ENCODE results near the gene RMI2.

Gene RMI2

DNA sequence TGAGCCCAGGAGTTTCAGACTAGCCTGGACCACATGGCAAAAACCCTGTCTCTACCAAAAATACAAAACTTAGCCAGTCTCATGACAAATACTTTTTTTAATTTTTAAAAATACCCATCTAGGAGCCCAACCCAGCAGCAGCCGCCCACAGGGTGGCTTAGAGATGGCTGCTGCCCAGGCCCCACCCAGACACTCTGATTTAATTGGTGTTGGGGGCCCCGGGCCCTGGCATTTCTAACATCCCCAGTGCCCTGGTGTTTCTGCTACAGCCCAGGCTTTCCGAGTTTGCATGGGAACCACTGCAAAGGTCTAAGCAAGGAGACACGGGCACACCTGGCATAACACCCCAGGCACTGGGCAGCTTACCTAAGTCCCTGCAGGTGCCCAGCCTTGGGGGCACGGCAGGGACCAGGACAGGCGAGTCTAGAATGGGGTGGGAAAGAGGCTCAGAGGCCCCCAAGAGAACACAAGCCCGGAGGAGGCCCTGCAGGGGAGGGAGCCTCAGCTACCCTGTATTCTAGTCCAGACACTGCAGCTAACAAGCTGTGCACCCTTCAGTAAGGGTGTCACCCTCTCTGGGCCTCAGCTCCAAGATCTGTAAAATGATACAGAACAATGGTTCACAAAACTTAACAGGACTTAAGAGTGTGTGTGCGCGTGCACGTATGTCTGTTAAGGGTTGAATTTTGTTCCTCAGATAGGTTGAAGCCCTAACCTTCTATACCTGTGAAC lies 48.8 kb downstream of the RMI2 start:
- no peak for DNase-seq (ENCODE audit: low spot score in 2 of 2)
- in situ Hi-C loops (cut with MboI; ENCODE audit: low sequenced_read_pairs), result loop anchor here (10.0 to 25.0 kb wide), 2 partner anchors 251 to 668 kb away; no protein-coding TSS in a partner anchor
- no peaks in the 10 kb centered on the region for H3K27me3 ChIP-seq (ENCODE audit: low read depth)
- H3K4me3 ChIP-seq, result no peak overlapping the region
- H3K4me1 ChIP-seq, result peaks cover 2% of the 10 kb centered on the region; the same call in 1 of the 2 replicates
- no peaks in the 10 kb centered on the region for H3K9me3 ChIP-seq
- H3K36me3 ChIP-seq (replicated peaks), result no peaks in the 10 kb centered on the region

DNA sequence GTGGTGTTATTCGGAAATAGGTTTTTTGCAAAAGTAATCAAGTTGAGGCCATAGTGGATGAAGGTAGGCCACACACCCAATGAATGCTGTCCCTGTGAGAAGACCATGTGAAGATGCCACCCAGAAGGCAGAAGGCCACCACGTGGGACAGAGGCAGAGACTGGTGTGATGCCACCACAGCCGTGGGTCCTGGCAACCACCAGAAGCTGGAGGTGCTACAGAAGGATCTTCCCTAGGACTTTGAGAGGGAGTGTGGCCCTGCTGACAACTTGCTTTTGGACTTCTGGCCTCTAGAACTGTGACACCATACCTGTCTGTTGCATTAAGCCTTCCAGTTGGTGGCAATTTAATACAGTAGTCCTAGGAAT lies 49.3 kb downstream of the RMI2 start:
- no peaks in the 10 kb centered on the region for H3K9me3 ChIP-seq
- H3K27me3 ChIP-seq (ENCODE audit: low read depth), result no peaks in the 10 kb centered on the region
- in situ Hi-C loops (cut with MboI; ENCODE audit: low sequenced_read_pairs), result loop anchor here (10.0 to 25.0 kb wide), 2 partner anchors 250 to 668 kb away; no protein-coding TSS in a partner anchor
- no peaks in the 10 kb centered on the region for H3K36me3 ChIP-seq (replicated peaks)
- no peak overlapping the region for H3K4me3 ChIP-seq
- DNase-seq (ENCODE audit: low spot score in 2 of 2), result no peak
- peaks cover 2% of the 10 kb centered on the region; the same call in 1 of the 2 replicates for H3K4me1 ChIP-seq

DNA sequence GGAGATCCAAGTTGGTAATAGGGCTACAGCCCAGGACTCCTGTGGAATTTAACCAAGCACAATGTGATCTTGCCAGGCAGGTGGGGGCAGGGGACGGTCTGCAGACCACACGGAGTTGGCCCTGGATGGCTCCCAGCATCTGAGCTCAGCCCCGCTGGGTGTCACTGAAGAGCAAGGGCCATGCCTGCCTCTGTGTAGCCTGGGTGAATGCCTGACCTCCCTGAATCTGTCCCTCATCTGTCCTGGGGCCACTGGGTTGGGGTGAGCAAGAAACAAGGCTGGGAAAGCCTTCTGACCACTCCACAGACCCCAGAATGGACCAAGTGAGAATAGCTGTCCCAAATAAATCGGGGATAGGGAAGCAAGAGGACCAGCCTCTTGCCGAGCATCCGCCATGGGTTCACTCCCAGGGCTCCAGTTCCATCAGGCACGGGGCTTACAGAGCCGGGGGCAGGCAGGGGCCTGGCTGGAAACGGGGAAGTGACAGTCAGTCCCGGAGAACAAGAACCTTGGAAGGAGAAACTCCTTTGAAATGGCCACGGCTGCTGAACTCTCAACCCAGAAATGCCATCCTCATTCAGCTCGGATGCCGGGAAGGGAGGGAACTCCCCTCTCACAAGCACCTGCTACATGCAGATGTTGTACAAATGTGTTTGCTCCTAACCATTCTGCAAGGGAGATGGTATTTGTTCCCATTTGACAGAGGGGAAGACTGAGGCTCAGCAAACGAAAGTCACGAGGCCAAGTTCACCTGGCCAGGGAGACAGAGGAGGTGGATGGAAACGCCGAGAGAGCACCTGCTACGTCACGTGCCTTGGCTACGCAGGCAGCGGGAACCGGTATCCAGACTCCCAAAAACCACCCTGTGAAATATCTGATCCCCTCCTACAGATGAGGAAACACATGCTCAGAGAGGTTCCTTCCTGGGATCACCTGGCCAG lies 50.0 kb downstream of the RMI2 start:
- no peaks in the 10 kb centered on the region for H3K27me3 ChIP-seq (ENCODE audit: low read depth)
- in situ Hi-C loops (cut with MboI; ENCODE audit: low sequenced_read_pairs), result loop anchor here (5.0 to 25.0 kb wide), 3 partner anchors 250 to 667 kb away; no protein-coding TSS in a partner anchor
- DNase-seq (ENCODE audit: low spot score in 2 of 2), result no peak

DNA sequence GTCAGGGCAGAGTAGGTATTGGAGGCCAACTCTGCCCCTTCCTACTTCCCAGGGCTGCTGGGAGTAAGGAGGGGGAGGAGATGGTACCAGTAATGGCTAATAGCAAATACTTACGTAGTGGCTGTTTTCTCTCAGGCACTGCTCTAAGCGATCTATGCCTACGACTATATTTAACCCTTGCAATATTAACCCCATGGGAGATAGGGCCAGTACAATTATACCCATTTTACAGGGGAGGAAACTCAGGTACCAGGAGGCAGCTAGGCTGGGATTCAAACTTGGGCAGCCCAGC lies 50.6 kb downstream of the RMI2 start:
- DNase-seq (ENCODE audit: low spot score in 2 of 2), result no peak
- Histone ChIP-seq H3K36me3 (replicated peaks) (no peaks in the 10 kb centered on the region), H3K4me3 (no peak overlapping the region), H3K4me1 (peaks cover 2% of the 10 kb centered on the region; the same call in 1 of the 2 replicates), H3K27me3 (ENCODE audit: low read depth) (no peaks in the 10 kb centered on the region), H3K9me3 (no peaks in the 10 kb centered on the region)
- in situ Hi-C loops (cut with MboI; ENCODE audit: low sequenced_read_pairs), result loop anchor here (5.0 to 25.0 kb wide), 3 partner anchors 249 to 666 kb away; no protein-coding TSS in a partner anchor

More for the DNA sequence above, 50.0 kb downstream of the RMI2 start:
- H3K4me1 ChIP-seq, result peaks cover 2% of the 10 kb centered on the region; the same call in 1 of the 2 replicates
- H3K9me3 ChIP-seq, result no peaks in the 10 kb centered on the region
- no peaks in the 10 kb centered on the region for H3K36me3 ChIP-seq (replicated peaks)
- no peak overlapping the region for H3K4me3 ChIP-seq

DNA sequence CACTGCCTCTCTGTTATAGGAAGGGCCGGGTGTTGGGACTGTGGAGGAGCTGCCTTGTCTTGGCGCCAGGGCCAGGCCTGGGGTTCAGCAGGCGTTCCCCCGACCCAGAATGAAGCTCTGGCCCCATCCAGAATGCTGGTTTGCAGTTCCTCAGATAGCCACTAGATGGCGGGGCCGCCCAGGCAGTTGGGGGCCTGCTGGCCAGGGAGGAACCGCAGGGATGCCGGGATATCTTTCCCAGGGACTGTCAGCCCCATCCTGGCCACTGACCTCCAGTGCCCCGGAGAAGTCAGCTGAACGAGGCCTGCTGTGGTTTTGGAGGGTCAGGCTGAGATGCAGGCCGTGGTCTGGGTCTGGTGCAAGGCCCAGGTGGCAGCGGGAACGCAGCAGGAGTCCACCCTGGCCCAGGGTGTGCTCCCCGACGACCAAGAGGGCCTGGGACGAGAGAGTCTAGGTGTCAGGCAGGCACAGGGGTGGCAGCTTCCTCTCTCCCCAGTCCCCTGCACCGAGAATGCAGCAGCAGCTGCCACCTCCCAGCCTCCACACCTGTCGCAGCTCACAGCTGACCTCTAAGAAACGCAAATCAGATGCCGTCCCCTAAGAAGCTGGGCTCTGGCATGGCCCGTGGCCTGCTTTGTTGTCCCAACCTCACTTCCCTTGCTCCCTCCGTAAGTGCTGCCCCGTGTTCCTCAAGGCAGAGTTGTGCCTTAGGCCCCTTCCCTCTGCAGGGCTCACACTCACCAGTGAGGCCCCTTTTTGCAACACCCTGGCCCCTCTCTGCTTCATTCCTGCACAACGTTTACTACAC lies 51.2 kb downstream of the RMI2 start:
- no peaks in the 10 kb centered on the region for H3K9me3 ChIP-seq

DNA sequence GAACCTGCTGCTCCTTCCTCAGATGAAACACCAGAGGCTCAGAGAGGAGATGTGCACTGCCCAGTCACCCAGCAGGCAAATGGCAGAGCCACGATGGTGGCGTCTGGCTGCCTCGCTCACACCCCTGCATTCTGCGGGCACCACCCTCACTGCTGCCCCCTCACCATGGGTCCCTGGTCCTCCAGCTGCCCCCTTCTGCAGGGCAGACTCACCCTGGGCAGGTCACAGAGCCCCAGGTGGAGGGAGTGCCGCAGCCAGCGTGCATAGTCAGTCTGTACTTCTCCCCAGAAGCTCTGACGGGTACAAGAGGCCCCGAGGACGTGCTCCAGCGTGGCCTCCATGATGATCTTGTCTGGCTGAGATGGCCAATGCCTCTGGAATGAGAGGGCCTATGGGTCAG lies 52.9 kb downstream of the RMI2 start:
- Histone ChIP-seq H3K4me3 (no peak overlapping the region), H3K9me3 (no peaks in the 10 kb centered on the region), H3K4me1 (no peaks in the 10 kb centered on the region), H3K36me3 (replicated peaks) (no peaks in the 10 kb centered on the region), H3K27me3 (ENCODE audit: low read depth) (no peaks in the 10 kb centered on the region)
- in situ Hi-C loops (cut with MboI; ENCODE audit: low sequenced_read_pairs), result loop anchor here (5.0 to 25.0 kb wide), 3 partner anchors 247 to 664 kb away; no protein-coding TSS in a partner anchor
- no peak for DNase-seq (ENCODE audit: low spot score in 2 of 2)

More for the DNA sequence above, 51.2 kb downstream of the RMI2 start:
- H3K4me1 ChIP-seq, result no peaks in the 10 kb centered on the region
- peak; percentile 71 to 89 for DNase-seq (ENCODE audit: low spot score in 2 of 2)
- in situ Hi-C loops (cut with MboI; ENCODE audit: low sequenced_read_pairs), result loop anchor here (5.0 to 25.0 kb wide), 3 partner anchors 248 to 666 kb away; no protein-coding TSS in a partner anchor
- H3K4me3 ChIP-seq, result no peak overlapping the region
- H3K36me3 ChIP-seq (replicated peaks), result no peaks in the 10 kb centered on the region
- H3K27me3 ChIP-seq (ENCODE audit: low read depth), result no peaks in the 10 kb centered on the region

DNA sequence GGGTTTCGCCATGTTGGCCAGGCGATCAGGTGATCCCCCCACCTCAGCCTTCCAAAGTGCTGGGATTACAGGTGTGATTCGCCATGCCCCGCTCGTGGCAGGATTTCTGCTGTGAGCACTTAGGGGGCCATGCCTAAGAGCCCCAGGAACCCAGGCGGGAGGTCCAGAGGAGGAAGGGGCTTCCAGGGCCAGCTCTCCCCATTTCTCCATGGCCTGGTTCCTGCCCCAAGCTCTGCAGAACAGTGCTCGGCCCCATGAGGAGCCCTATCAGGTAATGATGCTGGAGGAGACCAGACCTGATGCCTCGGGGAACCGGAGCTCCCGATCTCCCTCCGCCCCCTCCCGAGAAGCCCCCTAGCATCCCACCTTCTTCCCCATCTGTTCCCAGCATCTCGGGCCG lies 53.6 kb downstream of the RMI2 start:
- H3K36me3 ChIP-seq (replicated peaks), result no peaks in the 10 kb centered on the region
- no peaks in the 10 kb centered on the region for H3K9me3 ChIP-seq
- no peaks in the 10 kb centered on the region for H3K27me3 ChIP-seq (ENCODE audit: low read depth)
- in situ Hi-C loops (cut with MboI; ENCODE audit: low sequenced_read_pairs), result loop anchor here (5.0 to 25.0 kb wide), 3 partner anchors 246 to 663 kb away; no protein-coding TSS in a partner anchor
- H3K4me1 ChIP-seq, result no peaks in the 10 kb centered on the region
- H3K4me3 ChIP-seq, result no peak overlapping the region
- no peak for DNase-seq (ENCODE audit: low spot score in 2 of 2)

DNA sequence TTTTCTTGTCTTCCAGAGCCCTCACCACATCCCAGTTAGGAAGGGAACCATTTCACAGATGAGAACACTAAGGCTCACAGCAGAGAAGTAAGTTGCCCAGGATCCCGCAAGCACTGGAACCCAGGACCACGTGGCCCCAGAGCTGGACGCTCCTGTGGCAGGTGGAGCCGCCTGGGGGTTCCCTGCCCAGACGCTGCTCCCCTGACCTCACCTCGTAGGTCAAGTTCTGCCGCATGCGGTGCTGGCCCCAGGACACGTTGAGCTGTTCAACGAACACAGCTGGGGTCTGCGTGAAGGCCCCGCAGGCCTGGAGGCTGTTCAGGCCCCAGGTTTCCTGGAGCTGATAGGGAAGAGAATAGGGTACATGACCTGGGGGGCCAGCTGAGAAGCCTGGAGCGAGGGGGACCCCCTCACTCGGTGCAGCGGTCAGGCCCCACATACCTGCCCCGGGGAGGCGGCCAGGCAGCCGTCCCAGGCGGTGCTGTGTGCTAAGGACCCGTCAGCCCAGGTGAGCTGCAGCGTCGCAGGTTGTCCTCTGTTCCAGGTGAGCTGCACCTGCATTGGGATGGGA lies 54.1 kb downstream of the RMI2 start:
- no peak for DNase-seq (ENCODE audit: low spot score in 2 of 2)
- no peak overlapping the region for H3K4me3 ChIP-seq
- no peaks in the 10 kb centered on the region for H3K36me3 ChIP-seq (replicated peaks)
- in situ Hi-C loops (cut with MboI; ENCODE audit: low sequenced_read_pairs), result loop anchor here (5.0 to 25.0 kb wide), 3 partner anchors 245 to 663 kb away; no protein-coding TSS in a partner anchor
- H3K4me1 ChIP-seq, result no peaks in the 10 kb centered on the region
- no peaks in the 10 kb centered on the region for H3K27me3 ChIP-seq (ENCODE audit: low read depth)
- no peaks in the 10 kb centered on the region for H3K9me3 ChIP-seq

DNA sequence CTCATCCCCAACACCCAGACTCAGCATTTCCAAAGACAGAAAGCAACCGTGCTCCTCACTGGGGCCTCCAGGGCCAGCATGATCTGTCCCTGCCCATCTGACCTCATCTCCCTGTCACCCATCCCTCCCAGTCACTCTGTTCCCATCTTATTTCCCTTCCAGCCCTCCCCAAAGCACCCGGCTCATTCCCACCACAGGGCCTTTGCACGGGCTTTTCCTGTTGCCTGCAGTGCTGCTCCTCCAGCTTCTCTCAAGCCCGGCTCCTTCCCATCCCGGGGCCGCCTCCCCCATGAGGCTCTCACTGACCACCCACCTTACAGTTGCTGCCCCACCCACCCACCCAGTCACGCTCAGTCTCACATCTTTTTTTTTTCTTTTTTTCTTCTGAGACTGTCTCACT lies 54.8 kb downstream of the RMI2 start:
- DNase-seq (ENCODE audit: low spot score in 2 of 2), result no peak
- Histone ChIP-seq H3K36me3 (replicated peaks) (no peaks in the 10 kb centered on the region), H3K9me3 (no peaks in the 10 kb centered on the region), H3K27me3 (ENCODE audit: low read depth) (no peaks in the 10 kb centered on the region), H3K4me1 (no peaks in the 10 kb centered on the region), H3K4me3 (no peak overlapping the region)
- in situ Hi-C loops (cut with MboI; ENCODE audit: low sequenced_read_pairs), result loop anchor here (25.0 kb wide), 1 partner anchor 412 kb away; no protein-coding TSS in a partner anchor
